ENCODE results near the gene LHFPL6.

DNA sequence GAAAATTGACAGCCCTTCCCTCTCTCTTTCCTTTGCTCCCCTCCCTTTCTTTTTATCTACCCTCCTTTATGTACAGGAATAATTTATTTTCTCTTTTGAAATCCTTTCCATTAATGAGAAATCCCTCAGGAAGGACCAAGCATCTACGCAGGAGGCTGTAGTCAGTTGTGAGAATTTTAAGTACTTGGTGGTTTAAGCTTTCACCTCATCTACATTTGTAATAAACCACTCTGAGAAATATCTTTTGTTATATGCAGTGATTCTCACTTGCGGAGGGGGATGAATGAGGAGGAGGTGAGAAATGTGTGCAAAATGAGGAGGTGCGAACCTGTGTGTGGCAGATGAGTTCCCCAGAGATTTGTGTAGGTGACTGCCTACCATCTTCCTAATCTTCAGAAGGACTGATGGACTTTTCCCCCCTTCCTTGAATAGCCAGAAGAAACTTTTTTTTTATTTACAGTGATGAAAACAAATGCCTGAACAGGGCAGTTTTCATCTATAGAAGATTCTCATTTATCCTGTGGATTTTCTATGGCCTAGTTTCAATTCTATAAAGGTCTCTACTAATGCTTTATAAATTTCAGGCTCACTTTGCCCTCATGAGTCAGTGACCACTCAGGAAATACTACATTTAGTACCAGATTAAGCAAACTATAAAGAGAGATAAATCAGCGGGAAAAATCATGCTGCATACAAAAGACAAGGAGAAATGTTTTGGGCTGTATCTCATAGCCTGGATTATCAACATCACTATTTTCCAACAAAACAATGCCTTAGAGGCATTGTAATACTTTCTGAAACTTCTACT lies 118.3 kb downstream of the LHFPL6 start:
- TF ChIP-seq POLR2AphosphoS5 (IDR thresholded peaks at IDR 0.05) (no peak), POLR2A (IDR thresholded peaks at IDR 0.05) (no peak)
- TF ChIP-seq, protein P1, sequence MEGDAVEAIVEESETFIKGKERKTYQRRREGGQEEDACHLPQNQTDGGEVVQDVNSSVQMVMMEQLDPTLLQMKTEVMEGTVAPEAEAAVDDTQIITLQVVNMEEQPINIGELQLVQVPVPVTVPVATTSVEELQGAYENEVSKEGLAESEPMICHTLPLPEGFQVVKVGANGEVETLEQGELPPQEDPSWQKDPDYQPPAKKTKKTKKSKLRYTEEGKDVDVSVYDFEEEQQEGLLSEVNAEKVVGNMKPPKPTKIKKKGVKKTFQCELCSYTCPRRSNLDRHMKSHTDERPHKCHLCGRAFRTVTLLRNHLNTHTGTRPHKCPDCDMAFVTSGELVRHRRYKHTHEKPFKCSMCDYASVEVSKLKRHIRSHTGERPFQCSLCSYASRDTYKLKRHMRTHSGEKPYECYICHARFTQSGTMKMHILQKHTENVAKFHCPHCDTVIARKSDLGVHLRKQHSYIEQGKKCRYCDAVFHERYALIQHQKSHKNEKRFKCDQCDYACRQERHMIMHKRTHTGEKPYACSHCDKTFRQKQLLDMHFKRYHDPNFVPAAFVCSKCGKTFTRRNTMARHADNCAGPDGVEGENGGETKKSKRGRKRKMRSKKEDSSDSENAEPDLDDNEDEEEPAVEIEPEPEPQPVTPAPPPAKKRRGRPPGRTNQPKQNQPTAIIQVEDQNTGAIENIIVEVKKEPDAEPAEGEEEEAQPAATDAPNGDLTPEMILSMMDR (IDR thresholded peaks at IDR 0.05) = no peak

Measured in prostate gland (tissue), 2 donors.